NT2/D1 (cell line): ENCODE results near the gene DCUN1D4.

Source experiments
- SUZ12 ChIP-seq: IDR thresholded peaks from 2 replicates; pipeline ENCODE4 v1.6.1; 2011; ENCODE audit not compliant: insufficient read length, insufficient read depth; ENCODE audit errors: extremely low read depth
- YY1 ChIP-seq: IDR thresholded peaks from 2 replicates; pipeline ENCODE4 v1.6.1; 2011; ENCODE audit not compliant: insufficient read length, insufficient read depth

DNA sequence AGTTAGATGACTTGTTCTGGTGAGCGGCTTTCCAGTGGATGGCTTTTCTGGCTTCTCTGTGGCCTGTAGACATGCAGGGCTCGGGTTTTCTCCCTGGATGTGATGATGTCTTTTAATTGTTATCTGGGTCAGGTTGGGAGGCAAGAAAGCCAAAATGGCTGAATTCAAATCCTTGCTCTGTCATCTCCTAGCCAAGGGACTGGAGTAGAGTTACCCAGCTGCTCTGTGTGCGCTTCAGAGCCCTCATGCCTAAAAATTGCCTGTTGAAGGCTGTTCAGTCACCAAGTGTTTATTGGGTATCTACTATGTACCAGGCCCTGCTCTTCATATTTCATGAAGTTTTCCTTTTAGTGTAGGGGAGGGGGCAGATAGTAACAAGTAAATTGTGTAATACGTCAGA, 7.3 kb downstream of the DCUN1D4 start:
- TF ChIP-seq SUZ12 (no peak), YY1 (no peak)
